ENCODE measurements around the gene TALDO1. TPM values are rescaled to one million over a fixed set of nuclear protein-coding genes. Genes with fewer than 3 reads are reported as not detected.

The TALDO1 gene
- total RNA-seq, 1 experiment from 2014 or later = 383 TPM

- no peak for DNase-seq (ENCODE audit: extremely low read depth, low read depth)
Measured at GRCh38 chr11:813072-813455, 65.8 kb downstream of the TALDO1 start.

- no peak for DNase-seq (ENCODE audit: extremely low read depth, low read depth)
Measured at GRCh38 chr11:813456-814096, 66.3 kb downstream of the TALDO1 start.

Small RNA genes lying within 50 kb of the gene (small RNA-seq; reads per million reads assigned to genes)
- 0 reads per million in 2 experiments for gene SNORA52

Other genes starting within 250 kb of the TALDO1 start
- 77.4 and 100 TPM in 2 replicates for gene RNH1, start 240.2 kb upstream of the TALDO1 start, total RNA-seq (2014; rRNA removed; shearing (Covaris generic))
- 30.2 and 36.1 TPM in 2 replicates for gene HRAS, start 211.9 kb upstream of the TALDO1 start, total RNA-seq (2014; rRNA removed; shearing (Covaris generic))
- gene LRRC56, start 209.9 kb upstream of the TALDO1 start, total RNA-seq (2014; rRNA removed; shearing (Covaris generic)) = 0.43 and 0.57 TPM in 2 replicates
- 0.38 and 1.8 TPM in 2 replicates for gene LMNTD2, start 186.7 kb upstream of the TALDO1 start, total RNA-seq (2014; rRNA removed; shearing (Covaris generic))
- 3.0 and 4.3 TPM in 2 replicates for gene RASSF7, start 186.5 kb upstream of the TALDO1 start, total RNA-seq (2014; rRNA removed; shearing (Covaris generic))
- gene PHRF1, start 171.0 kb upstream of the TALDO1 start, total RNA-seq (2014; rRNA removed; shearing (Covaris generic)) = 9.8 and 11.4 TPM in 2 replicates
- 3.8 and 5.0 TPM in 2 replicates for gene IRF7, start 131.5 kb upstream of the TALDO1 start, total RNA-seq (2014; rRNA removed; shearing (Covaris generic))
- gene CDHR5, start 122.5 kb upstream of the TALDO1 start, total RNA-seq (2014; rRNA removed; shearing (Covaris generic)) = 0.05 TPM in 1 of 2 replicates, not detected in the other
- gene SCT, start 120.3 kb upstream of the TALDO1 start, total RNA-seq (2014; rRNA removed; shearing (Covaris generic)) = not detected in 2 replicates
- gene DRD4, start 110.2 kb upstream of the TALDO1 start, total RNA-seq (2014; rRNA removed; shearing (Covaris generic)) = 0.22 and 0.23 TPM in 2 replicates
- gene DEAF1, start 52.2 kb upstream of the TALDO1 start, total RNA-seq (2014; rRNA removed; shearing (Covaris generic)) = 30.3 and 32.3 TPM in 2 replicates
- gene TMEM80, start 51.6 kb upstream of the TALDO1 start, total RNA-seq (2014; rRNA removed; shearing (Covaris generic)) = 6.9 and 8.9 TPM in 2 replicates
- 12.8 and 13.9 TPM in 2 replicates for gene EPS8L2, start 41.2 kb upstream of the TALDO1 start, total RNA-seq (2014; rRNA removed; shearing (Covaris generic))
- gene GATD1, start 30.0 kb downstream of the TALDO1 start, total RNA-seq (2014; rRNA removed; shearing (Covaris generic)) = 21.6 and 23.0 TPM in 2 replicates
- gene CEND1, start 42.6 kb downstream of the TALDO1 start, total RNA-seq (2014; rRNA removed; shearing (Covaris generic)) = not detected in 2 replicates
- gene SLC25A22, start 50.8 kb downstream of the TALDO1 start, total RNA-seq (2014; rRNA removed; shearing (Covaris generic)) = 16.2 and 20.8 TPM in 2 replicates
- 3.1 and 3.6 TPM in 2 replicates for gene PIDD1, start 57.8 kb downstream of the TALDO1 start, total RNA-seq (2014; rRNA removed; shearing (Covaris generic))
- gene RPLP2, start 62.5 kb downstream of the TALDO1 start, total RNA-seq (2014; rRNA removed; shearing (Covaris generic)) = 1,205 and 1,442 TPM in 2 replicates
- 15.0 and 15.7 TPM in 2 replicates for gene PNPLA2, start 71.5 kb downstream of the TALDO1 start, total RNA-seq (2014; rRNA removed; shearing (Covaris generic))
- gene CRACR2B, start 80.5 kb downstream of the TALDO1 start, total RNA-seq (2014; rRNA removed; shearing (Covaris generic)) = 5.0 and 5.5 TPM in 2 replicates
- 292 and 302 TPM in 2 replicates for gene CD151, start 85.5 kb downstream of the TALDO1 start, total RNA-seq (2014; rRNA removed; shearing (Covaris generic))
- gene POLR2L, start 95.1 kb downstream of the TALDO1 start, total RNA-seq (2014; rRNA removed; shearing (Covaris generic)) = 143 and 174 TPM in 2 replicates
- 131 and 169 TPM in 2 replicates for gene TSPAN4, start 95.4 kb downstream of the TALDO1 start, total RNA-seq (2014; rRNA removed; shearing (Covaris generic))
- 31.2 and 36.8 TPM in 2 replicates for gene CHID1, start 163.3 kb downstream of the TALDO1 start, total RNA-seq (2014; rRNA removed; shearing (Covaris generic))
- 25.1 and 35.9 TPM in 2 replicates for gene AP2A2, start 178.4 kb downstream of the TALDO1 start, total RNA-seq (2014; rRNA removed; shearing (Covaris generic))

Data from NCI-H460 (cell line).